Central memory CD4-positive, alpha-beta T cell (primary cell): ENCODE results near the gene FUT6.

Experiments used
- DNase-seq: peaks from one replicate; pipeline ENCODE4 v3.0.0; 2022

Gene FUT6

GRCh38 chr19:5804516-5805461 lies 34.7 kb downstream of the FUT6 start, which contains the start of gene NRTN:
Gene NRTN, plus strand, starts transcription at chr19:5805067. Its CDS starts 19,099 bp downstream, at chr19:5824166.
- DNase-seq, result peak; percentile 34

- peak; percentile 91 for DNase-seq
Measured at GRCh38 chr19:5803752-5804515, 35.6 kb downstream of the FUT6 start.

GRCh38 chr19:5803441-5803751 lies 36.1 kb downstream of the FUT6 start:
- no peak for DNase-seq

GRCh38 chr19:5801796-5802619 lies 37.5 kb downstream of the FUT6 start:
- DNase-seq, result no peak

- no peak for DNase-seq
Measured at GRCh38 chr19:5800361-5801270, 38.9 kb downstream of the FUT6 start.

GRCh38 chr19:5799247-5800241 lies 40.0 kb downstream of the FUT6 start:
- no peak for DNase-seq

GRCh38 chr19:5798244-5798643 lies 41.3 kb downstream of the FUT6 start:
- no peak for DNase-seq

GRCh38 chr19:5795382-5795919 lies 44.1 kb downstream of the FUT6 start:
- DNase-seq, result no peak

- DNase-seq, result no peak
Measured at GRCh38 chr19:5793188-5793587, 46.3 kb downstream of the FUT6 start.

- DNase-seq, result no peak
Measured at GRCh38 chr19:5792224-5792623, 47.3 kb downstream of the FUT6 start.

- peak; percentile 95 for DNase-seq
Measured at GRCh38 chr19:5790559-5791520, 48.7 kb downstream of the FUT6 start, which contains the start of gene DUS3L. Gene DUS3L, minus strand, starts transcription at chr19:5791163. Its CDS starts 22 bp downstream, at chr19:5791141.

- no peak for DNase-seq
Measured at GRCh38 chr19:5789886-5790558, 49.5 kb downstream of the FUT6 start.

GRCh38 chr19:5789351-5789761 lies 50.1 kb downstream of the FUT6 start:
- no peak for DNase-seq

- DNase-seq, result no peak
Measured at GRCh38 chr19:5788422-5788821, 51.1 kb downstream of the FUT6 start.

GRCh38 chr19:5787409-5788182 lies 51.9 kb downstream of the FUT6 start:
- no peak for DNase-seq

GRCh38 chr19:5786593-5787408 lies 52.7 kb downstream of the FUT6 start:
- no peak for DNase-seq

GRCh38 chr19:5785423-5785822 lies 54.1 kb downstream of the FUT6 start:
- no peak for DNase-seq
